Amniotic stem cell (primary cell): Measurements from ENCODE around the gene SLC4A4.

ENCODE experiments used
- DNase-seq: peaks from one replicate; lab custom pipeline; 2025; lab: John Stamatoyannopoulos, UW

Gene SLC4A4

DNA sequence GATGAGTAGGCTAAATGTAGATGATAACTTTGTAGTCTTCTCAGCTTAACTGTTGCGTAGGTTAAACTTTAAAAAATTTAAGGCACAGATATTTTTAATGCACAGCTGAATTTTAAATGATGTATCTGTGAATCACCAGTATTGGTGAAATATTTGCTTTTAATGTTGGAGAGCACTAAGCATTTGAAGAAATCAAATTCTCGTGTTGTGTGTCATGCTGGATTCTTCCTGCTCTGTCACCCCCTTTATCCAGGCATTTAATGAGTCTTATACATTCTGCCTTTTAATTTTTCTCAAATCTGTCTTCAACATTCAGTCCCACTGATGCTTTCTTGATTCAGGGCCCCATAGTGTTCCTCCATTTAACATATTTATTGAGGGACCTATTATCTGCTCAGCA, 76.7 kb downstream of the SLC4A4 start:
- no peak for DNase-seq

- no peak for DNase-seq
Measured at GRCh38 chr4:71417150-71417549, 78.3 kb downstream of the SLC4A4 start.

DNA sequence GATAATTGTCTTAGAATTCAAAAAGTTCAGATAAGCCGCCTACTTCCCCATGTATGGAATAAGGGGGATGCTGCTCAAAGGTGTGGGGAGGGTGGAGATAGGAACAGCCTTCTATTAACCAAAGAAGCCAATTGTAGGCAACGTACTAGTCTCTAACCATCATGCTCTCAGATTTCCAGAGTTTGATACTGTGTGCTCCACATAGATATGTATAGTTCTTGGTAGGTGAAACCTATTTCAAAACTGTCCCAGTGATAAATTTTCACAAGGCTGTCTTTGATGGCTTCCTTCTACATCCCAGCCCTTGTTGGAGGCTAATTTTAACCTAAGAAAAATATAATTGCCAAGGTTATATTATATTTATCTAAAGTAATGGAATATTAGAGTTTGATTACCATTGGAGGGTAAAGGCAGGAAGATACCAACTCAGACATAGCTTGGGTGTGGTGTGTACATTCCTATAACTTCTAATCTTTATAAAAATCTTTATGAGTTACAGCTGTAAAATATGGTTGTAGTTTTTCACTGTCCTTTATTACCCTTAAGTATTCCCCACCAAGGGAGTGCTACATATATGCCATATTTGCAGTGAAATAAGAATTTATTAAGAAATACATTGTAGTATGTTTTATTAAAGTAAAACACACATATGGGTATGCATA, 87.7 kb downstream of the SLC4A4 start:
- DNase-seq: no peak

- no peak for DNase-seq
Measured at GRCh38 chr4:71429106-71429505, 90.3 kb downstream of the SLC4A4 start.

DNA sequence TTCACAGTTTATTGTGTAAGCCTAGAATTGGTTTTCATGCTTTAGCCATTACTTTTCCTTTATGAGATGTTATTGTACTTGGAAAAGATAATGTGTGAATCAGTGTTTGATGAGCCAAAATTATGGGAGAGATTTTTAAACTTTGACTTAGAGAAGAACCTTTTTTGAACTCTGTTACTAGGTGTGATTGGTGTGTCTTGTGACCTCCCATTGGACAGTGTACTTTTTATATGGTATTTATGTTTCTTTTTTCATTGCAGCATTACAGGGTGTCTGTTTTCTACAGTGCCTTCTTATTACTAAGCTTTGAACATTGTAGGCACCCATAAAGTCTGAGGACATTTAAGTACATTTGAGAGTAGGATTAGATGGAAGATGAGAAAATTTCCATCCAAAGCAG, 91.1 kb downstream of the SLC4A4 start:
- DNase-seq: no peak

DNA sequence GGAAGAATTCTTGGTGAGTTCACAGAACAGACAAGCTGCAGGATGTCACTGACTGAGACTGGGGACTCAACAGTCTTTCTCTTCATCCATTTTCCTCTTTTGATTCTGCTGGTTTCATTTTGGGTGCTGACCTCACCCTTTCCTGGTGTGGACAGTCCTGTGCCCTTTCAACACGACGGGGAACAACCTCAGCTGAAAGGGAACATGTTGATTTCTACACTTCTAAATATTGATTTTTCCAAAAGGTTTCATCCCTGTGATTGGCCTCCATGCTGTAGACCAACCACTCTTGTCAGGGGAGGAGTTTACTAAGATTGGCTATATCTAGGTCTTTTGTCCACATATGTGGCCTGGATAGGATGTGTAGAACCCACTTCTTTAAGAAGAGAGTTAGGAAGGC, 91.8 kb downstream of the SLC4A4 start:
- no peak for DNase-seq

GRCh38 chr4:71440612-71441011, 101.8 kb downstream of the SLC4A4 start:
- no peak for DNase-seq

GRCh38 chr4:71441186-71442169, 102.7 kb downstream of the SLC4A4 start:
- no peak for DNase-seq

- DNase-seq: no peak
Measured at GRCh38 chr4:71442336-71442735, 103.5 kb downstream of the SLC4A4 start.

GRCh38 chr4:71444395-71444794, 105.6 kb downstream of the SLC4A4 start:
- DNase-seq: no peak

DNA sequence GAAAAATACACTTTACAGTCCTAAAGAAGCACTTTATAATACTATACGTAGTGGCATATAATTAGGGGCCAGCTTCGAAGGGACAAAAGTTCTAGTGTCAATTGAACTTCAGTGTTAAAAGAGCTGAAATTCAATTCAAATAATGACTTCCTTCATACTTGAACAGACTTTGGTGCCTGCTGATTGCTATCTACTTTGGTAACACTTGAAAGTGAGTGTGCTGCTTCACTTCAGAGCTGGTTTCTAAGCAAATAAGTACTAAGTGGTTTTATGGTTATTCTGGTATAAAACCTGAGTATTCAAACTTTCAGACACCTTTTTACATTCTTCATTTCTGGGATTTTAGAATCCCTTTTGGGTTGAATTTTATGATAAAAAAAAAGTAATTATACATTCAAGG, 107.0 kb downstream of the SLC4A4 start:
- no peak for DNase-seq

DNA sequence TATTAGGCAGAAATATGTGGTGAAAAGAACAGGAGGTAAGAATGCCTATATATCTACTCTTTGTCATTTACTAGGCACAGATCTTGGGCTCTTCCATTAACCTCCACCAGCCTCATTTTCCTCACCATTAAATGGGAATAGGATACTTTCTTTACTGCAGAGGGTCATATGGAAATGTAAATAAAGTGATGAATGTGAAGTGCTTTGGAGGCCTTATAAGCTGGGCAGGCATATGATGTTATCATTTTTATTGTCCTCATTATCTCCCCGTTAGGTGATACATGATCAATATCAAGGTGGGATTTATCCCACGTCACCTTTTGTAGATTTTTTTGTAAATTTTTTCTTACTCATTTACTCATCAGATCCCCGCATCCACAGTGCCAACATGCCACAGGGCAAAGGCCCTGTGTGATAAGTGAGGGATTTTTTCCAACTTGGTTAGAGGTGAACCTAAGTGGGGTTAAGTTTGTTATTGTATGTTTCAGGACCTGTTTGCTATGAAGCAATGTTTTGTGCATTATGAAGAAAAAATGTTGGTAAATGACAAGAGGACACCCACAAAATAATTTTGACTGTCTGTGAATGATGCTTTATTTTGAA, 107.8 kb downstream of the SLC4A4 start:
- DNase-seq: no peak

GRCh38 chr4:71449040-71449439, 110.2 kb downstream of the SLC4A4 start:
- no peak for DNase-seq

DNA sequence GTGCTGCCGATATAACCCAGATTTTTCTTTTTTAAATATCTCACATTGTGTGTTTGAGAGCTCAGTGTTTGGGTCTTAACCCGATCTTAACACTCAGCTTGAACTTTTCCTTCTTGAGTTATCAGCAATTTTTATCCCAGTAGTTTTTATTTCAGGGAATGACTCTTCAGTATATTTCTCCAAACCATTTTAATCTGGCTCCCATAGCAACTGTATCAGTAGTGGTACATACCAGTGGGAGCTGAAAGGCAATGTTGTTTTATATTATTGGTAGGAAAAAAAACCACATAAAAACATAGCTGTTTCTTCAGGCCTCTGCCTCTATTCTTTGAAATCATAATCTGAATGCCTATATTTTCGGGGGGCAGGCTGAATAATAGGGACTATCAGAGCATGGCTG, 111.1 kb downstream of the SLC4A4 start:
- no peak for DNase-seq

DNA sequence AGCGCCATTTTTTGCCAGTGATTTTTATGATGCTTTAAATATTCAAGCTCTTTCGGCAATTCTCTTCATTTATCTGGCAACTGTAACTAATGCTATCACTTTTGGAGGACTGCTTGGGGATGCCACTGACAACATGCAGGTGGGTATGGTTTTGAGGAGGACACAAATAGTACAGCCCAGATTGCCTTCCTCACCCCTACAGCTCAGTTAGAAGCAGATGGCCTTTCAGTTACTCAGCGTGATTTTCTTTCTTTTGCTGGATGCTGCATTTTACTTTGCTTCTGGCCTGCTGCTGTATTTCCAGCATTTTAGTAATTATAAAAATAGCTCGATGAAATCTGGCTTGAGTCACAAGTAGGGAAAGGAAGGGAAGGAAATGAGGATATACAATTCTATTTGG, 114.7 kb downstream of the SLC4A4 start:
- DNase-seq: no peak

DNA sequence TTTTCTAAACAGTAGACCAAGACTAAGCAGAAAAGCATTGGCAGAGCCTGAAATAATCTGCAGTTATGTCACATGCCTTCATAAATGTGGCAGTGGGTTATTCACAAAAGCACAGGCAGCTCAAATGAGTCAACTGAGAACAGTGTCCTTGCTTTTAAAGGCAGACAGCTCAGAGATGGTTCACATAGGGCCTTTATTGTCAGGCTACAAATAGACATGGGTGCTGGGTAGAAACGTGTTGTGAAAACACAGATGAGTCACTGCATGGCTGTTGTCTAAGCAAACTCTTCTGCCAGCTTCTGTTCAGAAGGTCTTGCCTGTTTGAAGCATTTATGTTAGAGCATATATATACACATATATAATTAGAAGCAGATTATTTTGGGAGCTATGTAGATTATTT, 118.0 kb downstream of the SLC4A4 start:
- peak; percentile 26 for DNase-seq

DNA sequence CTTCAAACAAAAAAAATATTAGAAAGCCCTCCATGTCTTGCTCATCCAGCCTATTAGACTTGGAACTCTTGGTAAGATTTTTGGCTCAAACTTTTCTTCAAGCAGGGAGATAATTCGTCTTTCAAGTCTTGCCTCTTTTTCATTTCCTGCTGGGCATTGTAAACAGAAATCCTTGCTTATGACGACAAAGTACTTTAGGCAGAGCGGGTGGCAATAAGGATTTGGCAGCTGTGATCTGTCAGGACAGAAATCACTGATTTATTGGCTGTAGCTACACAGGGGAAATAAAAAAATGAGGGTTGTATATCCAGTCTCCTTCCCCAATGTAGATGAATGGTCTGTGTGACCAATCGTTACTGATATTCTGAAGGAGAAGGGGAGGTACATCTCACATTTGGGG, 121.6 kb downstream of the SLC4A4 start:
- no peak for DNase-seq

- no peak for DNase-seq
Measured at GRCh38 chr4:71461422-71461821, 122.6 kb downstream of the SLC4A4 start.

- no peak for DNase-seq
Measured at GRCh38 chr4:71466775-71467174, 128.0 kb downstream of the SLC4A4 start.

DNA sequence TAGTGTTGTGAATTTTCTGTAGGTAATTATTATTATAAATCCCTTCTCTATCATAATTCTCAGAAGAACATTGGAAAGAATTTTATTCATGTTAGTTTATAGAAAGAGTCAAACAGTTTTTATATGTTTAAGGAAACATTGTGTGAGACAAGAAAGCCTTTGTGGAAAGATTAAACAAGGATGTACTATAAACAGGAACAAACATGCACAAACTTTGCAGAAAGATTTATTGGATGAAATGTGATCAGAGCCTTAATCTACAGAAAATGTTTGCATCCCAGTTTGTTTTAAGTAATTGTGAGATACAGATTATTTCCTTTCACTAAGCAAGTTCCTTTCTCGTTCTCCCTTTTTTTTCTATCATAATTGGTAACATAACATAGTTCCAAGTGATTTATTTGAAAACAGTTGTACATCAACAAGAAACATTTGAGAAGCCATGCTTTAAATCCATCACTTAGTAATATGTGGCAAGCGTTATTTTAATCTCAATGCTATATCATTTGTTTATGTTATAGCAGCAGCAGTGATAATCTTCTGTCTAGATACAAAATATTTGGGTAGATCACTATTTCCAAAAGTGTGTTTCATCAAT, 129.4 kb downstream of the SLC4A4 start:
- DNase-seq: no peak

DNA sequence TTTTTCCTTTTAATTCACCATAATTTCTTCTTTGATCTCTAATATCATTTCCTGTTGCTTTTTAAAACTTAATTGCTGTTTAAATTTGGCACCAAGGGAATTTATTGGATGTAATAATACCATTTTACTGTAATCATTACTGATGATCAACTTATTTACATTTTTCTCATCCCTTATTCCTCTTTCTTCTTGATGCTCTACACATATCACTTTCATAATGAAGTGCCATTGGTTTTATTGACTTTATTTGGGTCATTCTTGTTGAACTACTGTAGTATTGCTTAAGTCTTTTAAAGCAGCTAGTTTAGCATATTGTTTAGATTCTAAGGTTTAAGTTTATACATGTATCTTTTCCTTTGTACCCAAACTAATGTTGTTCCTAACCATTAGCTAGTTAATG, 130.7 kb downstream of the SLC4A4 start:
- no peak for DNase-seq

GRCh38 chr4:71470524-71470923, 131.7 kb downstream of the SLC4A4 start:
- DNase-seq: no peak

- DNase-seq: peak; percentile 26
Measured at GRCh38 chr4:71472946-71473345, 134.1 kb downstream of the SLC4A4 start.
